Activated naive CD4-positive, alpha-beta T cell treated with anti-CD3 and anti-CD28 coated beads, Interleukin-2, amount 50 U/mL, for 72 hours (primary cell): Measurements from ENCODE around the gene PLS3. TPM values are rescaled to one million over a fixed set of nuclear protein-coding genes. Genes with fewer than 3 reads are reported as not detected.
"Not testable (repeated sequence)": the region's sequence is repeated elsewhere in the genome, so short reads cannot be mapped to it uniquely, and the experiment has no call there.

Source experiments
- ATAC-seq, 2 donors: fragments of 150-1000 bp; cut with Tn5 transposase; 2 replicates each; pipeline ENCODE4 v1.10.0; 2021; ENCODE audit warnings: mild to moderate bottlenecking in 2 of 2, moderate library complexity in 2 of 2
- DNase-seq, 2 donors: peaks; one replicate each; pipeline ENCODE4 v3.0.0; 2021 to 2022; ENCODE audit warnings: low spot score in 2 of 2
- H3K27ac Mint-ChIP-seq, 2 donors: one replicate each; pipeline ENCODE4 v1.8.0; 2022; ENCODE audit warnings: mild to moderate bottlenecking in 2 of 2, mixed read lengths in 2 of 2
- H3K36me3 Mint-ChIP-seq, 2 donors: one replicate each; pipeline ENCODE4 v1.8.0; 2022; ENCODE audit warnings: mixed read lengths in 2 of 2
- H3K9me3 Mint-ChIP-seq, 2 donors: one replicate each; pipeline ENCODE4 v1.8.0; 2022; ENCODE audit warnings: mixed read lengths in 2 of 2
- total RNA-seq, 2 donors: library from RNA; stranded (reverse); gene quantifications; one replicate each; pipeline ENCODE4 v1.2.3, GENCODE V29; 2022

The PLS3 gene
- total RNA-seq, 2 donors from 2014 or later = 0.84 to 2.2 TPM

GRCh38 chrX:115633397-115633796 lies 72.4 kb downstream of the PLS3 start:
- not testable (repeated sequence) for ATAC-seq, H3K9me3 Mint-ChIP-seq

GRCh38 chrX:115639334-115639880 lies 78.4 kb downstream of the PLS3 start:
- H3K27ac Mint-ChIP-seq = no peak overlapping the region
- ATAC-seq (no peak), DNase-seq (no peak)
- no peaks in the 10 kb centered on the region for H3K36me3 Mint-ChIP-seq
- no peaks in the 10 kb centered on the region for H3K9me3 Mint-ChIP-seq

More at GRCh38 chrX:115633397-115633796, 72.4 kb downstream of the PLS3 start:
- DNase-seq, H3K36me3 Mint-ChIP-seq, H3K27ac Mint-ChIP-seq: not testable (repeated sequence)

GRCh38 chrX:115642311-115642710 lies 81.3 kb downstream of the PLS3 start:
- no peaks in the 10 kb centered on the region for H3K9me3 Mint-ChIP-seq
- no peaks in the 10 kb centered on the region for H3K36me3 Mint-ChIP-seq
- H3K27ac Mint-ChIP-seq = no peak overlapping the region
- DNase-seq (no peak), ATAC-seq (no peak)

DNA sequence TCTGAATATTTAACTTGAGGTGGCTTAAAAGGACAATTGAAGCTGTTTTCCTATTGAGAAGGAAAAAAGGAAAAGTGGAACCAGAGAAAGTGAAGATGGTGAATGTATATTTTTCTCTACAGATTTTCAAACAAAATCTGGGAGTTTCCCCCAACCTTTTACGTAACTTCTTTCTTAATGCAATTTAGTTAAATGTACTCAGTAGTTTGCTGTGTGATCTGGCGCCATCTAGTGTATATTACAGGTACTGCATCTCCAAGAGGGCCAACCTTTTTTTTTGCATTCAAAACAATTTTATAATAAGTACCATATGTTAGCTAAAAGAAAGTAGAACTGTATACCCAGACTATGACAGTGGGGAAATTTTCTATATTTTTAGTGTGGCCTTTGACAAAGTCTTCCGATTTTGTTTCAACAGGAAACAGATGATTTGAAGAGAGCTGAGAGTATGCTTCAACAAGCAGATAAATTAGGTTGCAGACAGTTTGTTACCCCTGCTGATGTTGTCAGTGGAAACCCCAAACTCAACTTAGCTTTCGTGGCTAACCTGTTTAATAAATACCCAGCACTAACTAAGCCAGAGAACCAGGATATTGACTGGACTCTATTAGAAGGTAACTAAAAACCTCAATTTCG lies 82.0 kb downstream of the PLS3 start:
- no peaks in the 10 kb centered on the region for H3K36me3 Mint-ChIP-seq
- ATAC-seq = no peak
- DNase-seq = peak in 1 of 2 donors; percentile 12
- no peaks in the 10 kb centered on the region for H3K9me3 Mint-ChIP-seq
- no peak overlapping the region for H3K27ac Mint-ChIP-seq

DNA sequence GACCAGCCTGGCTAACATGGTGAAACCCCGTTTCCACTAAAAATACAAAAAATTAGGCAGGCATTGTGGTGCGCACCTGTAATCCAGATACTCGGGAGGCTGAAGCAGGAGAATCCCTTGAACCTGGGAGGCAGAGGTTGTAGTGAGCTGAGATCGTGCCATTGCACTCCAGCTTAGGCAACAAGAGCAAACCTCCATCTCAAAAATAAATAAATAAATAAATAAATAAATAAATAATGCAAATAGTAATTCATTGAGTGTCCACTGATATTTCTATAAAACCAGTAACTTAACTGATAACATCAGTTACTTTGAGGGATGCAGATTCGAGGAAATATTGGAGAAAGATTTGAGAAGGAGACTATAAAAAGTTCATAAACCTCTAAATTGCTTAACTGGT lies 83.4 kb downstream of the PLS3 start:
- not testable (repeated sequence) for H3K27ac Mint-ChIP-seq, ATAC-seq, H3K9me3 Mint-ChIP-seq, DNase-seq, H3K36me3 Mint-ChIP-seq

DNA sequence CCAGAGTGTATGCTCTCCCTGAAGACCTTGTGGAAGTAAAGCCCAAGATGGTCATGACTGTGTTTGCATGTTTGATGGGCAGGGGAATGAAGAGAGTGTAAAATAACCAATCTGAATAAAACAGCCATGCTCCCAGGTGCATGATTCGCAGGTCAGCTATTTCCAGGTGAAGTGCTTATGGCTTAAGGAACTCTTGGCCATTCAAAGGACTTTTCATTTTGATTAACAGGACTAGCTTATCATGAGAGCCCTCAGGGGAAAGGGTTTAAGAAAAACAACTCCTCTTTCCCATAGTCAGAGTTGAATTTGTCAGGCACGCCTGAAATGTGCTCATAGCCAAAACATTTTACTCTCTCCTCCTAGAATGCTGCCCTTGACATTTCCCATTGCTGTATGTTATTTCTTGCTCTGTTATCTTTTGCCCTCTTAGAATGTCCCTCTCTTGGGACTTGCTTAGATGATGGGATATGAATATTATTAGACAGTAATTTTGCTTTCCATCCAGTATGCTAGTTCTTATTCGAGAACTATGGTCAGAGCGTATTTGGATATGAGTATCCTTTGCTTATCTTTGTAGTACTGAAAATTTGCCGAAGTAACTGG lies 88.6 kb downstream of the PLS3 start:
- Mint-ChIP-seq H3K36me3 (no peaks in the 10 kb centered on the region), H3K27ac (no peak overlapping the region), H3K9me3 (no peaks in the 10 kb centered on the region)
- ATAC-seq (no peak), DNase-seq (no peak)

DNA sequence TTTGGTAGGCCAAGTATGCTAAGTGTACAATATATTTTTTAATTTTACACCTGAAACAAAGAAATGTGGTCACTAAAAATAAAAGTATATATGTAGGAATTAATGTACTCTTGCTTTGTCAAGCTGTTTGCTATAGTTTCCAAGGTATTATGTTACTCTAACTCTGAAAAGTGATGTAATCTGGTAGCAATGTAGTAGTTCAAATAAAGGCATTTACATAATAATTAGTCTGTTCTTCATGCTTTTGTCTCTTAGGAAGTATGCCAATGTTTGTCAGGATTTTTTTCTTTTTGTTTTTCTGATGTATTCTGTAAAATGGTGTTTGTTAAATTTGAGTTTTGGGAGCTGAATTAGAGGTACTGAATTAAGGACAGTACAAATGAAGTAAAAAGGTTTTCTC lies 89.5 kb downstream of the PLS3 start:
- no peaks in the 10 kb centered on the region for H3K9me3 Mint-ChIP-seq
- no peaks in the 10 kb centered on the region for H3K36me3 Mint-ChIP-seq
- DNase-seq = no peak
- no peak for ATAC-seq
- no peak overlapping the region for H3K27ac Mint-ChIP-seq

GRCh38 chrX:115650916-115651315 lies 89.9 kb downstream of the PLS3 start:
- Mint-ChIP-seq H3K9me3 (no peaks in the 10 kb centered on the region), H3K36me3 (no peaks in the 10 kb centered on the region), H3K27ac (no peak overlapping the region)
- ATAC-seq (no peak), DNase-seq (peak in 1 of 2 donors; percentile 4)

GRCh38 chrX:115652221-115652620 lies 91.2 kb downstream of the PLS3 start:
- ATAC-seq = no peak
- Mint-ChIP-seq H3K9me3 (no peaks in the 10 kb centered on the region), H3K36me3 (no peaks in the 10 kb centered on the region), H3K27ac (no peak overlapping the region)
- DNase-seq = no peak

DNA sequence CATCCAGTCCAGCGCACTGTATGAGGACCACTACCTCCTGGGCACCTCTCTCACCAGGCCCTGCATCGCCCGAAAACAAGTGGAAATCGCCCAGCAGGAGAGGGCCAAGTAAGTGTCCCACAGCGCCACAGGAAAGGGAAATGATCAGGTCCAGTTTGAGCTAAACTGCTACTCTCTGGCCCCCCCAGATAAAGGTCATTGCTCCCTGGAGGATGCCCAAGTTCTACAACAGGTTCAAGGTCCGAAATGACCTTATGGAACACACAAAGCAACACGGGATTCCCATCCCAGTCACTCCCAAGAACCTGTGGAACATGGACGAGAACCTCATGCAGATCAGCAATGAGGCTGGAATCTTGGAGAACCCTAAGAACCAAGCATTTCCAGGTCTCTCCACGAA lies 104.1 kb downstream of the PLS3 start:
- Mint-ChIP-seq H3K36me3 (no peaks in the 10 kb centered on the region), H3K9me3 (no peaks in the 10 kb centered on the region), H3K27ac (no peak overlapping the region)
- ATAC-seq (no peak), DNase-seq (no peak)

DNA sequence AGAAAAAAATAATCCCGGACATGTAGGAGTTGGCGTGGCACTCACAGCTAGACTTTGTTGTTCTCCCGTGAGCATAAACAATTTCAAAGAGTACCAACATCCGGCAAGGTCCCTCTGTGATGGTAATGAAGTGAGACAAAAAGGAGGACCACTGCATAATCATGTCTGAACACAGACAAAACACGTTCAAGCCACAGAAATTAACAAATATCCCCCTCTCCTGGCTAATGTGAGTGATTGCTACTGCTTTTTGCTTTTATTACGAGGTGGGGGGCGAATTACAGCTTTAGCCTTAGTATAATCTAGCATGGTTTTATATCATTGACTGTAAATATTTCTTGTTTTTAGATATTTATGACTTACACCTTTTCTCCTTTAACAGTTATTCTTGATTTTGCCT lies 118.5 kb downstream of the PLS3 start:
- Mint-ChIP-seq H3K27ac (no peak overlapping the region), H3K36me3 (no peaks in the 10 kb centered on the region), H3K9me3 (no peaks in the 10 kb centered on the region)
- ATAC-seq (no peak), DNase-seq (no peak)

GRCh38 chrX:115687595-115687994 lies 126.6 kb downstream of the PLS3 start:
- H3K9me3 Mint-ChIP-seq = no peaks in the 10 kb centered on the region
- H3K36me3 Mint-ChIP-seq = no peaks in the 10 kb centered on the region
- ATAC-seq (no peak), DNase-seq (no peak)
- no peak overlapping the region for H3K27ac Mint-ChIP-seq

DNA sequence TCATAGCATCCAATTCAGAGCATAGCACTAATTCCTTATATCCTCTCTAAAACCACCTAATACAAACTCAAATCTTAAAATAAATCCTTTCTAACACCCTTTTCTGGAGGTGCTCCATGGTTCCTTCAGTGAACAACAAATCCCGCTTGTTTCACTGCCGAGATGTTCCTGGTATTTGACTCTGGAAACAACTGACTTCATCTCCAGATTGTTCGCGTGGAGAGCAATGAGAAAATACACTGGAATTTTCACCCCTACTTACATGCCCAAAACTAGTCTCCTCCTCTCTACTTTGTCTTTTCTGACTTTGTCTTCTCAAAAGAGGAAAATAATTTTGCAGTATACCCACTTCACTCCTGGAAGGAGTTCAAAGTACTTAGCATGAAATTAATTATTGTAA lies 129.0 kb downstream of the PLS3 start:
- ATAC-seq (no peak), DNase-seq (no peak)
- H3K27ac Mint-ChIP-seq = no peak overlapping the region
- no peaks in the 10 kb centered on the region for H3K36me3 Mint-ChIP-seq
- no peaks in the 10 kb centered on the region for H3K9me3 Mint-ChIP-seq

- DNase-seq (peak in 1 of 2 donors; percentile 40), ATAC-seq (peak; percentile 39 to 68)
- no peak overlapping the region for H3K27ac Mint-ChIP-seq
Observed at GRCh38 chrX:115690511-115691216, 129.7 kb downstream of the PLS3 start.

DNA sequence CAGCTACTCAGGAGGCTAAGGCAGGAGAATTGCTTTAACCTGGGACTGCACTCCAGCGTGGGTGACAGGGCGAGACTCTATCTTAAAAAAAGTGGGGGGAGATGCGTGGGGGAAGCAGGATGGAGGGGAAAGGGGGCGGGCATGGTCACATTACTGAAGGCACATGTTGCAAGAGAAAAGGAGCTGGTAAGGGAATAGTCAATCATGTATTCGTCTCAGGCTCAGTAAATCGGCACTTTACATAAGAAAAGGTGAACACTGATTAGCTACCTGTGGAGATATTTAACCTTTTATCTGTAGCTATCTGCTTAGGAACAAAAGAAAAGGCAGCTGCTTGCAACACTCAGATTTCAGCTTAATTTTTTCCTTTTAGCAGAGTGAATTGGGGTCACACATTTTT lies 132.5 kb downstream of the PLS3 start:
- Mint-ChIP-seq H3K36me3 (no peaks in the 10 kb centered on the region), H3K9me3 (no peaks in the 10 kb centered on the region), H3K27ac (no peak overlapping the region)
- ATAC-seq (no peak), DNase-seq (no peak)

More at GRCh38 chrX:115690511-115691216, 129.7 kb downstream of the PLS3 start:
- Mint-ChIP-seq H3K36me3 (no peaks in the 10 kb centered on the region), H3K9me3 (no peaks in the 10 kb centered on the region)

DNA sequence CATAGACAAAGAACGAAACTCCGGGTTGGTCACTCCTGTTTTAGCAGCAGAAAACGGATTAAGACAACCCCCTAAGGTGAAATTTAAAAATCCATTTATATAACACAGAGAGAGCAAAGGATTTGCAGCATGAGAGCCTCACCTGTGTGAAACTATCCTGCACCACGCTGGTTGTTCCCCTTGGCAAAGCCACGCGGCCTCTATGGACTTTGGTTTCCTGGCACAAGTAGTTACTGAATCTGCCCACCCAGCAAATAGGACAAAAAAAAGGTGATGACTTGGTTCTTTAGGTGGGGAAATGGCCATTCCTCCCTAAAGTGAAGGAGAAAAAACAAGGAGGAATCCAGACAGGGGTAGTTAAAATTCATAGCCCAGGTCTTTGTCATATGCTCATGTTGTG lies 133.1 kb downstream of the PLS3 start:
- Mint-ChIP-seq H3K27ac (no peak overlapping the region), H3K36me3 (no peaks in the 10 kb centered on the region), H3K9me3 (no peaks in the 10 kb centered on the region)
- no peak for DNase-seq
- no peak for ATAC-seq

- no peaks in the 10 kb centered on the region for H3K36me3 Mint-ChIP-seq
- no peak for ATAC-seq
- H3K27ac Mint-ChIP-seq = no peak overlapping the region
- H3K9me3 Mint-ChIP-seq = no peaks in the 10 kb centered on the region
- no peak for DNase-seq
Observed at GRCh38 chrX:115696039-115696438, 135.1 kb downstream of the PLS3 start.
